ENCODE results near the gene GJD4. TPM values are rescaled to one million over a fixed set of nuclear protein-coding genes. Genes with fewer than 3 reads are reported as not detected.
A peak's percentile ranks its signal among the peaks of the same experiment; 100 is the strongest.

Gene GJD4
- polyA plus RNA-seq, 2 of the 4 experiments (the other 2 are of a cell fraction), result not detected

GRCh38 chr10:35562427-35562826 lies 42.7 kb upstream of the GJD4 start:
- DNase-seq (ENCODE audit: low read depth in 1 of 2, low spot score in 1 of 2) (no peak), ATAC-seq (no peak), FAIRE-seq (no peak)
- Histone ChIP-seq H3K4me1 (no peaks in the 10 kb centered on the region), H3K9me3 (no peaks in the 10 kb centered on the region), H3K4me3 (no peak overlapping the region), H3K4me2 (no peak overlapping the region), H3K27ac (no peak overlapping the region)
- WGBS (ENCODE audit: missing lambda C conversion rate), result 95% methylated on average over 1 of the region's 1 CpG
- ChIA-PET POLR2A (no interaction called here), CTCF (interaction anchor here (0.6 to 3.3 kb wide), 31 partner anchors 9 to 1319 kb away, joined by 3 to 26 read pairs (median 5); no protein-coding TSS in a partner anchor)
- TF ChIP-seq HOXB5 (CRISPR knock-in tag; IDR thresholded peaks at IDR 0.05) (no peak), ELK1 (IDR thresholded peaks at IDR 0.05; ENCODE audit: low read depth, low read length) (no peak), HMGXB4 (CRISPR knock-in tag; IDR thresholded peaks at IDR 0.05; ENCODE audit: borderline replicate concordance) (no peak), HEYL (CRISPR knock-in tag; IDR thresholded peaks at IDR 0.05) (no peak), ZNF302 (CRISPR knock-in tag; IDR thresholded peaks at IDR 0.05) (no peak), PBX3 (IDR thresholded peaks at IDR 0.05) (no peak)

- ChIA-PET POLR2A (no interaction called here), CTCF (interaction anchor here (0.6 to 3.3 kb wide), 52 partner anchors 10 to 1318 kb away, joined by 3 to 26 read pairs (median 4); no protein-coding TSS in a partner anchor)
- H3K9me3 ChIP-seq, result no peaks in the 10 kb centered on the region
- no peak overlapping the region for H3K4me3 ChIP-seq
- H3K4me1 ChIP-seq, result no peaks in the 10 kb centered on the region
- TF ChIP-seq SMC3 (IDR thresholded peaks at IDR 0.05) (peak; percentile 90), RAD21 (conservative IDR thresholded peaks at IDR 0.05 in 1 of 2, IDR thresholded peaks at IDR 0.05 in 1 of 2) (peak; percentile 72), CBX8 (IDR thresholded peaks at IDR 0.05) (no peak), HMGXB4 (CRISPR knock-in tag; IDR thresholded peaks at IDR 0.05; ENCODE audit: borderline replicate concordance) (no peak), ZC3H11A (IDR thresholded peaks at IDR 0.05) (no peak), RFX5 (IDR thresholded peaks at IDR 0.05) (no peak), HES2 (IDR thresholded peaks at IDR 0.05) (no peak), ELK1 (IDR thresholded peaks at IDR 0.05; ENCODE audit: low read depth, low read length) (no peak), PBX3 (IDR thresholded peaks at IDR 0.05) (no peak), BCL3 (IDR thresholded peaks at IDR 0.05) (no peak), RARB (CRISPR knock-in tag; IDR thresholded peaks at IDR 0.05) (no peak), POLR2A (IDR thresholded peaks at IDR 0.05; ENCODE audit: low read length) (no peak), POLR2AphosphoS2 (conservative IDR thresholded peaks at IDR 0.05; ENCODE audit: low read length) (no peak), PHF8 (IDR thresholded peaks at IDR 0.05; ENCODE audit: borderline replicate concordance, low read depth) (no peak), CTCF (IDR thresholded peaks at IDR 0.05) (peak; percentile 96)
- H3K4me2 ChIP-seq, result no peak overlapping the region
- no peak overlapping the region for H3K27ac ChIP-seq
- peak; percentile 61 to 83 for DNase-seq (ENCODE audit: low read depth in 1 of 2, low spot score in 1 of 2)
- peak; percentile 54 for FAIRE-seq
- WGBS (ENCODE audit: missing lambda C conversion rate), result 33% methylated on average over 13 of the region's 13 CpGs
- ATAC-seq, result peak; percentile 57 to 85; a peak in 4 of 6 replicates
Observed at GRCh38 chr10:35563261-35563891, 41.8 kb upstream of the GJD4 start.
